ENCODE measurements around the gene ABCC1. TPM values are rescaled to one million over a fixed set of nuclear protein-coding genes. Genes with fewer than 3 reads are reported as not detected.

Gene ABCC1
- total RNA-seq, 1 experiment from 2014 or later = 139 TPM

GRCh38 chr16:16052916-16053315 lies 103.5 kb downstream of the ABCC1 start:
- no peaks in the 10 kb centered on the region for H3K4me1 ChIP-seq (replicated peaks; ENCODE audit: insufficient read depth)
- DNase-seq = no peak
- peaks cover 10% of the 10 kb centered on the region; the same call in 1 of the 2 replicates for H3F3A ChIP-seq (ENCODE audit: insufficient read depth, low read depth)
- no peaks in the 10 kb centered on the region for H3K27me3 ChIP-seq (ENCODE audit: insufficient read depth, low read depth)
- intact Hi-C loops (cut with micrococcal nuclease; ENCODE audit: unreplicated experiment) = no loop called here
- no peak overlapping the region for H2AFZ ChIP-seq
- peaks cover 13% of the 10 kb centered on the region for H3K79me2 ChIP-seq (ENCODE audit: low read depth)
- no peak overlapping the region for H3K4me2 ChIP-seq
- no TSS peak for BruUV-seq (replicated peaks)
- no peaks in the 10 kb centered on the region for H3K9me3 ChIP-seq (ENCODE audit: insufficient read depth, low read depth)
- TF ChIP-seq EZH2 (IDR thresholded peaks at IDR 0.05; ENCODE audit: low read depth) (no peak), CTCF (conservative IDR thresholded peaks at IDR 0.05) (no peak)
- H3K4me3 ChIP-seq = no peak overlapping the region
- POLR2A ChIA-PET (ENCODE audit: unreplicated experiment) = interaction anchor here (0.6 kb wide), 1 partner anchor 22 kb away, joined by 6 read pairs; no protein-coding TSS in a partner anchor
- H4K20me1 ChIP-seq (ENCODE audit: insufficient read depth) = peaks cover 4% of the 10 kb centered on the region; the same call in 1 of the 2 replicates
- H3K27ac ChIP-seq = no peak overlapping the region
- CTCF ChIA-PET = no interaction called here
- no peaks in the 10 kb centered on the region for H3K9me2 ChIP-seq (ENCODE audit: insufficient read depth)
- H3K36me3 ChIP-seq (ENCODE audit: low read depth) = peaks cover 48% of the 10 kb centered on the region

GRCh38 chr16:16057102-16057501 lies 107.7 kb downstream of the ABCC1 start:
- H3K9me2 ChIP-seq (ENCODE audit: insufficient read depth) = no peaks in the 10 kb centered on the region
- H3F3A ChIP-seq (ENCODE audit: insufficient read depth, low read depth) = peaks cover 18% of the 10 kb centered on the region; the same call in 1 of the 2 replicates
- no peak for TF ChIP-seq CTCF (conservative IDR thresholded peaks at IDR 0.05)
- no peak overlapping the region for H2AFZ ChIP-seq
- no peaks in the 10 kb centered on the region for H3K9me3 ChIP-seq (ENCODE audit: insufficient read depth, low read depth)
- H3K79me2 ChIP-seq (ENCODE audit: low read depth) = no peaks in the 10 kb centered on the region; the same call in none of the 2 replicates
- H3K27me3 ChIP-seq (ENCODE audit: insufficient read depth, low read depth) = no peaks in the 10 kb centered on the region
- no peaks in the 10 kb centered on the region for H3K4me1 ChIP-seq (replicated peaks; ENCODE audit: insufficient read depth)
- H3K4me3 ChIP-seq = no peak overlapping the region
- POLR2A ChIA-PET (ENCODE audit: unreplicated experiment) = interaction anchor here (0.6 kb wide), 2 partner anchors 62 to 64 kb away, joined by 11 to 15 read pairs; no protein-coding TSS in a partner anchor
- intact Hi-C loops (cut with micrococcal nuclease; ENCODE audit: unreplicated experiment) = no loop called here
- CTCF ChIA-PET = interaction anchor here (0.6 kb wide), 1 partner anchor 82 kb away, joined by 3 read pairs; no protein-coding TSS in a partner anchor
- no peak for DNase-seq
- H4K20me1 ChIP-seq (ENCODE audit: insufficient read depth) = peaks cover 6% of the 10 kb centered on the region; the same call in 1 of the 2 replicates
- H3K4me2 ChIP-seq = no peak overlapping the region
- H3K36me3 ChIP-seq (ENCODE audit: low read depth) = peaks cover 28% of the 10 kb centered on the region; the same call in 1 of the 2 replicates
- BruUV-seq (replicated peaks) = no TSS peak
- no peak overlapping the region for H3K27ac ChIP-seq

GRCh38 chr16:16059160-16059559 lies 109.7 kb downstream of the ABCC1 start:
- BruUV-seq (replicated peaks) = no TSS peak

More at GRCh38 chr16:16059160-16059559, 109.7 kb downstream of the ABCC1 start:
- H3K9me3 ChIP-seq (ENCODE audit: insufficient read depth, low read depth) = no peaks in the 10 kb centered on the region
- H3K36me3 ChIP-seq (ENCODE audit: low read depth) = peaks cover 27% of the 10 kb centered on the region; the same call in 1 of the 2 replicates
- H3K27ac ChIP-seq = no peak overlapping the region
- no peak for DNase-seq
- H3K4me2 ChIP-seq = no peak overlapping the region
- no peak overlapping the region for H2AFZ ChIP-seq
- H3K79me2 ChIP-seq (ENCODE audit: low read depth) = no peaks in the 10 kb centered on the region; the same call in none of the 2 replicates
- H4K20me1 ChIP-seq (ENCODE audit: insufficient read depth) = peaks cover 13% of the 10 kb centered on the region; the same call in 1 of the 2 replicates
- H3K4me3 ChIP-seq = no peak overlapping the region
- H3K9me2 ChIP-seq (ENCODE audit: insufficient read depth) = no peaks in the 10 kb centered on the region
- H3K4me1 ChIP-seq (replicated peaks; ENCODE audit: insufficient read depth) = no peaks in the 10 kb centered on the region
- TF ChIP-seq CTCF (conservative IDR thresholded peaks at IDR 0.05) = no peak
- no peak for TF ChIP-seq EZH2 (IDR thresholded peaks at IDR 0.05; ENCODE audit: low read depth)
- ChIA-PET POLR2A (ENCODE audit: unreplicated experiment) (no interaction called here), CTCF (no interaction called here)
- peaks cover 14% of the 10 kb centered on the region; the same call in 1 of the 2 replicates for H3F3A ChIP-seq (ENCODE audit: insufficient read depth, low read depth)
- no peaks in the 10 kb centered on the region for H3K27me3 ChIP-seq (ENCODE audit: insufficient read depth, low read depth)
- intact Hi-C loops (cut with micrococcal nuclease; ENCODE audit: unreplicated experiment) = no loop called here
